T-helper 2 cell treated with Interferon-gamma antibody and Interleukin-4, amounts not matched to agents 5 μg/mL and 100 μg/mL, for 36 hours (primary cell): ENCODE measurements around the gene SETBP1.

ENCODE experiments used
- DNase-seq: peaks from one replicate; pipeline ENCODE4 v3.0.0; 2021; ENCODE audit warnings: low spot score
- H3K27ac Mint-ChIP-seq: one replicate; pipeline ENCODE4 v1.8.0; 2021; ENCODE audit warnings: mild to moderate bottlenecking, mixed read lengths
- H3K27me3 Mint-ChIP-seq: one replicate; pipeline ENCODE4 v1.8.0; 2021; ENCODE audit warnings: low read depth, mixed read lengths
- H3K36me3 Mint-ChIP-seq: one replicate; pipeline ENCODE4 v1.8.0; 2021; ENCODE audit warnings: low read depth, mixed read lengths
- H3K4me1 Mint-ChIP-seq: one replicate; pipeline ENCODE4 v1.8.0; 2021; ENCODE audit warnings: low read depth, mixed read lengths
- H3K4me3 Mint-ChIP-seq: one replicate; pipeline ENCODE4 v1.8.0; 2022; ENCODE audit warnings: mild to moderate bottlenecking, moderate library complexity, mixed read lengths
- H3K9me3 Mint-ChIP-seq: one replicate; pipeline ENCODE4 v1.8.0; 2021; ENCODE audit warnings: mixed read lengths

The SETBP1 gene

DNA sequence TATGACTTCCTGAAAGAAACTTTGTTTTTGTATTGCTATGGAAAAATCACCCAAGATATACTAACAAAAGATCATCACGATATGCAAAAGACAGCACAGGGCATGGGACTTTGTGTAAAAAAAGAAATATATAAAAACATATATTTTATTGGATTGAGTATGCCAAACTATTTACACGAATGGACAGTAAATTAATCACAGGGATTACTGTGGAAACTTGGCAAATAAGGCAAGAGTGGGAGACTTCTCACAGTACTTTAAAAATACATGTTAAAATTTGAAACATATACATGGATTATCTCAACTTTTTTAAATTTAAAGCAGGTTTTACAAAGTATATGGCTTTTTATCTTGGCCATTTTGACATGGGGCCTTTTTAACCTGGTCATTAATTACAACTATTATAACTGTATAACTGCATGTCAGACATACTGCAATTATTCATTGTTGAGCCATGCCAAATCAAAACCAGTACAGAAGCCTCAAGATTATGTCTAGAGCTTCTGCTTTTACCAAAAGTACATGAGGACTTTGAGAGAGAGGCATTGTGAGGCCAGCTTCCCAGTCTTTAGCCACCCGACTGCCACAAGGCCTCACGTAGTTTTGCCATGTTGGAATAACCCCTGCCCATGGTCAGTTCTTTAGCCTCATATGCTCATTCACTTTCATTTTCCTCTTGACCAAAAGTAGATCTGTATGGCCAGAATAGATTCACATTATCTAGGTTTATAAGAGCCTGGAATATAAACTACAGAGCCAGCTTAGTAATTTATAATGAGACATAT is 419.8 kb downstream of the SETBP1 start:
- Mint-ChIP-seq H3K4me1 (no peaks in the 10 kb centered on the region), H3K27ac (no peak overlapping the region), H3K4me3 (no peak overlapping the region), H3K9me3 (no peaks in the 10 kb centered on the region), H3K27me3 (peaks cover 3% of the 10 kb centered on the region), H3K36me3 (no peaks in the 10 kb centered on the region)
- no peak for DNase-seq

DNA sequence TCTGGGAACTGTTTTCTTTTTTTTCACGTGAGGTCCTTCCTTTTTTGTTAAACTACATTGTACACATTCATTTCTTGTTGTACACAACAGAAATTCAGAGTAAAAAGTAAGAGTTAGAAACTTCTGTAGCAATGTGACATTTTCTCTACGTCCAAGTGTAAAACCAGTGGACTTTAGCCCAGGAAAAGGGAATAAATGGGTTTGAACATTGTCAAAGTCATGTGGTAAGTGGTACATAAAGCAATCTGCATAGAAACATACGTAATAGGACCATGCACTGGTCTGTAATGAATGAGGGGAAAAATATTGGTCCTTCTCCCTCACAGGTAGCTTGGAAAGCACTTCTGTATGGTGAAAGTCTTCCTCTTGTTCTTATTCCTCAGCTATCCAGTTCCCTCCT is 421.4 kb downstream of the SETBP1 start:
- H3K9me3 Mint-ChIP-seq: no peaks in the 10 kb centered on the region
- no peaks in the 10 kb centered on the region for H3K36me3 Mint-ChIP-seq
- H3K4me3 Mint-ChIP-seq: no peak overlapping the region
- peaks cover 3% of the 10 kb centered on the region for H3K27me3 Mint-ChIP-seq
- no peaks in the 10 kb centered on the region for H3K4me1 Mint-ChIP-seq
- H3K27ac Mint-ChIP-seq: no peak overlapping the region
- no peak for DNase-seq

DNA sequence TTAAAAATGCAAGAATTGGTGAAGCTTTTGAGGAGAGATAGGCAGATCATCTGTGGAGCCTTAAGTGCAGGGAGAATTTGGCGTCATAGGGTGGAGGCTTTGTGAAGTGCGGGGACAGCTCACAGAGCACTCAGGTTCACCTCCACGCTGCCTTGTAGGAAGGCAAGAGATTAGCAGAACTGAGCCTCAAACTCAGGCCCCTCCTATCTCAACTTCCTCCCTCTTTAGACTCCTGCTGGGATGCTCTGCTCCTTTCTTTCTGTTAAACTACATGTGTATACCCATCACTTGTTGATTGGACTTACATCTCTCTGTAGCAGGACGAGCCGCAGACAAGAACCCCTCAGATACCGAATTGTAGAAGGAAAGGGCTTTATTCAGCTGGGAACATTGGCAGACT is 422.2 kb downstream of the SETBP1 start:
- Mint-ChIP-seq H3K36me3 (no peaks in the 10 kb centered on the region), H3K27ac (no peak overlapping the region), H3K4me3 (no peak overlapping the region)

DNA sequence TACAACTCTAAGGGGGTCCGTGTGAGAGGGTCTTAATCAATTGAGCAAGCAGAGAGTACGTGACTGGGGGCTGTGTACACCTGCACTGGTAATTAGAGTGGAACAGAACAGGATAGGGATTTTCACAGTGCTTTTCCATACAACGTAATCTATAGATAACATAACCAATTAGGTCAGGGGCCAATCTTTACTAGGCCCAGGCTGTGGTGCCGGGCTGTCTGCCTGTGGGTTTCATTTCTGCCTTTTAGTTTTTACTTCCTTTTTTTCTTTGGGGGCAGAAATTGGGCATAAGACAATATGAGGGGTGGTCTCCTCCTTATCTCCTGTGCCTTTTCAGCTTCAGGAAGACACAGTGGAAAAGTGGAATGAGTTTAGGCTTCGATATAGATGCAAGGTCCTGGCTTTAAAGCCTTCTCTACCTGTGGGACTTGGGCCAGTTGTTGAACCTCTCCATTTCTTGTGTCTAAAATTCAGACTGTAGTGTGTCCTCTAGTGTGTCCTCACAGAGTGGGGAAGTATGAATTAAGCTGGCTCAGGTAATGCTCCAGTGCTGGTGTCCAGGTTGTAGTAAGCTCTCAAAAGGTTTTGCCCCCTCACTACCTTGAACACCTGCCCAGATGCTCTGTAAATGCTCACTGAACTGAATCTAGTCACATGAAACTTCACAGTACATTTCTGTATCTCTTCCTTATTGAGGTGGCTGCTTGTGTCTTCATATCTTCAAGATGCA is 422.8 kb downstream of the SETBP1 start:
- no peak overlapping the region for H3K27ac Mint-ChIP-seq
- no peaks in the 10 kb centered on the region for H3K9me3 Mint-ChIP-seq
- H3K36me3 Mint-ChIP-seq: no peaks in the 10 kb centered on the region
- no peak overlapping the region for H3K4me3 Mint-ChIP-seq
- peaks cover 3% of the 10 kb centered on the region for H3K27me3 Mint-ChIP-seq
- H3K4me1 Mint-ChIP-seq: no peaks in the 10 kb centered on the region
- no peak for DNase-seq

More for the DNA sequence above, 422.2 kb downstream of the SETBP1 start:
- H3K27me3 Mint-ChIP-seq: peaks cover 3% of the 10 kb centered on the region
- no peaks in the 10 kb centered on the region for H3K9me3 Mint-ChIP-seq
- DNase-seq: no peak
- no peaks in the 10 kb centered on the region for H3K4me1 Mint-ChIP-seq

DNA sequence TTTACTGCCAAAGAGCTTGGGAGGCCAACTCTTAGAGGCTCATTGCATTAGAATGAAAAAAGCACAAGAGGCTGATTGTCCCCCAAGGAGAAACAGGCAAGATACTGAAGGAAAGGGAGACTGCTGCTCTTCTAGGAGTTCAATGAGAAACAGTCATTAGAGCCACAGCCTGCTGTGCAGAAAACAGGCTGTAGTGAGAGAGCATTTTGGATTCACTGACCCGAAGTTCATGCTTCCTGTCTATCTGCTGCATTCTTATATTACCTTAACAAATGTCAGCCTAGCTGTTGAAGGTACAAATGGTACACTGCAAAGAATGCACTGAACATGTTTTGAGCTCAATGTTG is 423.3 kb downstream of the SETBP1 start:
- DNase-seq: no peak
- H3K27me3 Mint-ChIP-seq: peaks cover 3% of the 10 kb centered on the region
- H3K9me3 Mint-ChIP-seq: no peaks in the 10 kb centered on the region
- H3K27ac Mint-ChIP-seq: no peak overlapping the region
- no peaks in the 10 kb centered on the region for H3K36me3 Mint-ChIP-seq
- H3K4me3 Mint-ChIP-seq: no peak overlapping the region
- H3K4me1 Mint-ChIP-seq: no peaks in the 10 kb centered on the region

DNA sequence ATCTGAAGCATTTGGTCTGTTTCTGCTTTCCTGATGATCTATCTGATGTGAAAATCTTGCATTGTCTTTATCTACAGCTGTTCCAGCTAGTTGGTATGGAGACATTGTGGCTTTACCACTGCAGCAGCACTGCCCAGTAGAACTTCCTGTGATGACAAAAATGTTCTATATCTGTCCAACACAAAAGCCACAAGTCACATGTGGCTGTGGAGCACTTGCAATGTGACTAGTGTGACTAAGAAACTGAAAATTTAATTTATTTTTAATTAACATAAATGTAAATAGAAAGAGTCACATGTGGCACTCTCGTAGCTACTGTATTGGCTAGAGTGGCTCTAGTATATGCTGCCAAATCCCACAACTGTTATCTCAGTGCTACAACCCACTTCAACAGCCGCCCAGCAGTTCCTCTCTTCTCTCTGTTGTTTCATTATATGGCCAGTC is 425.7 kb downstream of the SETBP1 start:
- DNase-seq: no peak
- no peaks in the 10 kb centered on the region for H3K9me3 Mint-ChIP-seq
- H3K4me1 Mint-ChIP-seq: no peaks in the 10 kb centered on the region
- no peak overlapping the region for H3K4me3 Mint-ChIP-seq
- H3K36me3 Mint-ChIP-seq: no peaks in the 10 kb centered on the region
- H3K27me3 Mint-ChIP-seq: peaks cover 3% of the 10 kb centered on the region
- H3K27ac Mint-ChIP-seq: no peak overlapping the region

DNA sequence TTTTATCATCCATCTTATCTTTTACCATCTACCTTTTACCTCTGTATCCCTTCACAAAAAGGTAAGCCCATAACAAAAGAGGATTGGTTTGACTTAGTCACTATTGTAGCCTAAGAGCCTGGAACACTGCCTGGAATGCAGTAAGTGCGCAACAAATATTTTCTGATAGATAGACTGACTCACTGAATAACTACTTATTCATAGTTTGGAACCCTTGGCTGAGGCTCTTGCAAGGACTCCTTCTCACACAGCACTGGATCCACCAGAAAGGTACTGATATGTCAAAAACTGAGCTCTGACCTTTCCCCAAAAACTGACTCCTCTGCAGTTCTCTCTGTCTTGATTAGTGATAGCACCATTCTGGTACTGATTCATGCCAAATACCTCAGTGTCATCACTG is 426.7 kb downstream of the SETBP1 start:
- DNase-seq: no peak
- Mint-ChIP-seq H3K27ac (no peak overlapping the region), H3K27me3 (peaks cover 3% of the 10 kb centered on the region), H3K4me3 (no peak overlapping the region), H3K4me1 (no peaks in the 10 kb centered on the region), H3K9me3 (no peaks in the 10 kb centered on the region), H3K36me3 (no peaks in the 10 kb centered on the region)

DNA sequence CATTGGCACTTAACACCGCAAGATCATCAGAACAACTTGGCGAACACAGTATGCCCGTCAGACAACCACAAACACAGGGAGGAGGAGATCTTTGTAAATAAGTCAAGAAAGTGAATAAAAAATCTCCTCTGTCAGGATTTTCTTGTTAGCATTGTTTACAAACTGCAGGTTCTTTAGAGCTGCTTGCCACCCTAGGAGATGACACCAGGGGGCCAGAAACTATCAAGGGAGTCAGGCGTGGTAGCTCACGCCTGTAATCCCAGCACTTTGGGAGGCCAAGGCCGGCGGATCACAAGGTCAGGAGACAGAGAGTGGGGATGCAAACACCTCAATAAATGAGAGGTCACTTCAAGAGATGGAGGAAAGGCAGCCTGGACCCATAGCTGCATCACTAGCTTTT is 428.1 kb downstream of the SETBP1 start:
- no peak for DNase-seq
- no peaks in the 10 kb centered on the region for H3K9me3 Mint-ChIP-seq
- no peaks in the 10 kb centered on the region for H3K36me3 Mint-ChIP-seq

DNA sequence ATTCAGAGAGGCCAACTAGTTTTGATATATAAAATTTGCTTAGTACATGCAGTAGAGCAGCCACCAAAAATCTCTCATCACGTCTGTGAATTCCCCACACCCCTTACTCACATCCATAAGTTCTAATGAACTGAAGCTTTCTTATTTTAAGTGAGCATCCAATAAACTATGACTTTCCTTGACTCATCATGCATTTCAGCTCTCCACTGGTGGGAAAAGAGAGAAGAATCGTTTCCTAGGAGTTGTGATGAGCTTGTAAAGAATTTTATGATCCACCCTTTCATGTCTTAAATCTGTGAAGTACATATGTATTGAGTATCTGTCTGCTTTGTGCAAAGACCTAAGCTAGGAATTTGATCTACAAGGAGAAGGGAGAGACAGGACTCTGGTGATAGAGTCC is 428.6 kb downstream of the SETBP1 start:
- Mint-ChIP-seq H3K27ac (no peak overlapping the region), H3K9me3 (no peaks in the 10 kb centered on the region), H3K27me3 (peaks cover 3% of the 10 kb centered on the region), H3K36me3 (no peaks in the 10 kb centered on the region), H3K4me3 (no peak overlapping the region), H3K4me1 (no peaks in the 10 kb centered on the region)
- DNase-seq: no peak

More for the DNA sequence above, 428.1 kb downstream of the SETBP1 start:
- Mint-ChIP-seq H3K4me1 (no peaks in the 10 kb centered on the region), H3K27me3 (peaks cover 3% of the 10 kb centered on the region), H3K4me3 (no peak overlapping the region), H3K27ac (no peak overlapping the region)

DNA sequence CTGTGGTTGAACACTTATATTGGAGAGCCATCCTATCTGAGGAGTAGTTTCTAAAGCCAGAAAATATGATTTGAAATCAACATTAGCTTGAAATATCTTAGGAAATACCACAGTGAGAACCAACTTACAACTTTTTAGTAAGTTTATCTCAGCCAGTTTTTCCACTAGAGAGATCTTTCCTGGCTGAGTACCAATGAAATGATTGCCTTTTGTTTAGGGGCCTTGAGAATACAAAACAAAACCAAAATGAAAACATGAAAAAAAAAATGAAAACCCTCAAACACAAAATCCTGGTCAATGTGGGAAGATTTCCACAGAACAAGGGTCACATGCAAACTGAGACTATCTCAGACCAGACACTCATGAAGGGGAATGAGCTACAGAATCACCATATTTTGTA is 429.0 kb downstream of the SETBP1 start:
- Mint-ChIP-seq H3K36me3 (no peaks in the 10 kb centered on the region), H3K27ac (no peak overlapping the region), H3K4me3 (no peak overlapping the region), H3K27me3 (peaks cover 3% of the 10 kb centered on the region), H3K9me3 (no peaks in the 10 kb centered on the region), H3K4me1 (no peaks in the 10 kb centered on the region)
- DNase-seq: no peak

DNA sequence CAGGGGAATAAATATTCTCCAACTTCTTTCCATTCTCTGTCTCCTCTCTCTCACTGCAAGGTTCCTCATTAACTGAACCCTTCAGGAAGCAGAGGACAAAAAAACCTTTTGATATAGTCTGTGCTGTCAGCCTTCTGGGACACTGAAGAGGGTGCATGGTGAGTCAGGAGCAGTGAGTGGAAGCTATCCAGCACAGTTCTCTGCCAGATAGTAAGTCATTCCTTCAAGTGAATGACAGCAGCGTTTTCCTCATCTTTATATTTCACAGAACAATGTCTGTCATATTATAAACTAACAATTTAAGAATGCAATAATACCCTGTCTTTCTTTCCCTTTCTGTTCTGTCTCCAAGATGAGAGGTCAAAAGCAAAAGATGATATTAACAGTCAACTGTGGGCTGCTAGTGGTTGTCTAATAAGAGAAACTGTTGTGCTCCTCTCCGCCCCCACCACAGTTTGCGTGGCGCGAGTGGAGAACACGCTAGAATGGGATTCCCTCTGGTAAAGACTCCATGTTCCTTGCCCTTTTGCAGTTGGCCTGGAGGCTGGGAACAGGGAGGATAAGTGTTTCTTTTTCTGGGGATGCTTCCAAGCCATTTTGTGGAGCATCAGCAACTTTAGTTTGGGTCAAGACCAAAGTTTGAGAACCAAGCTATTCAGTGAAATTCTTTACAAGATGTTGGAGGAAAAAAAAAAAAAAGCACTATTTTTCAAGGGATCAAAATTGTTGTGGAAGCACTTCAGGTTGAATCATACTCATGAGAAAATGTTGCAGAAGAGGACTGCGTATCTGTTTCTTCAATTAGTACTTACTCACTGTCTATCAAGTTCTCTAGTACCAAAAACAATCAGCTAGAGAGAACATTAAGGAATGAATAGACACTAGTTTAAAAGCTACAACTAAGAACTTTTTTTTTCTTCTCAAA is 430.2 kb downstream of the SETBP1 start:
- H3K27me3 Mint-ChIP-seq: no peaks in the 10 kb centered on the region
- no peak overlapping the region for H3K4me3 Mint-ChIP-seq
- no peaks in the 10 kb centered on the region for H3K36me3 Mint-ChIP-seq
- H3K27ac Mint-ChIP-seq: no peak overlapping the region
- DNase-seq: no peak
- H3K4me1 Mint-ChIP-seq: no peaks in the 10 kb centered on the region
- H3K9me3 Mint-ChIP-seq: no peaks in the 10 kb centered on the region

DNA sequence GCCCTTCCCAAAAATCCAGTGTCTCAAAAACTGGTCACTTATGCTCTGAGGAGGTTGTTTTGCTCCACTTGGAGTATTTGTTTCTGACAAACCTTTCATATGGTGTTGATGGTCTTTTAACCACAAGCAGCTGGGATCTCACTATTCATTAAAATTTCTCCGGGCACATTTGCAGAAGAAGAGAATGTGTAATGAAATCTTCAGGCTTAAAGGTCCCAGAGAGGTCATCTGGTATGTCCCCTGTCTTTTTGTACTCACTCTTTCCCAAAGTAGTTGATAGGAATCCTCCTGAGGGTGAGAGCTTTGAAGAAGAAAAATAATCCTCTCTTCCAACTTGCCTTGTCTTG is 430.8 kb downstream of the SETBP1 start:
- H3K4me1 Mint-ChIP-seq: no peaks in the 10 kb centered on the region
- no peaks in the 10 kb centered on the region for H3K36me3 Mint-ChIP-seq
- DNase-seq: no peak
- no peak overlapping the region for H3K27ac Mint-ChIP-seq
- H3K9me3 Mint-ChIP-seq: no peaks in the 10 kb centered on the region
- no peak overlapping the region for H3K4me3 Mint-ChIP-seq
- H3K27me3 Mint-ChIP-seq: no peaks in the 10 kb centered on the region

DNA sequence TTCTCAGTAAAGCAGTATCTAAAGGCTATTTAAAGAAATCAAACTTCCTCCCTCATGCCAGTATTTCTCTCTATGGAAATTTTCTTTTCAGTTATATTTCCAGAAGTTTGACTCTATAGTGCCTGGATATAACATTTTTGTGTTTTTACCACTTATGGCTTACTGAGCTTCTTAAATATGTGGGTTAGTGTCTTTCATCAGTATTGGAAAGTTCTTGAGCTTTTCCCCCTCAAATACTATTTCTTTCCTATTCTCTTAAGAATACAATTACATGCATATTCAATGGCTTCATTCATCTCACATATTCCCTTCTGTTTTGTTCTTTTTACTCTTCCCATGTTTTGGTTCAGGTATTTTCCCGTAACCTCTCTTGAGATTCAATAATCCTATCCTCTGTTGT is 432.0 kb downstream of the SETBP1 start:
- H3K4me3 Mint-ChIP-seq: no peak overlapping the region
- H3K36me3 Mint-ChIP-seq: no peaks in the 10 kb centered on the region
- H3K27me3 Mint-ChIP-seq: no peaks in the 10 kb centered on the region

DNA sequence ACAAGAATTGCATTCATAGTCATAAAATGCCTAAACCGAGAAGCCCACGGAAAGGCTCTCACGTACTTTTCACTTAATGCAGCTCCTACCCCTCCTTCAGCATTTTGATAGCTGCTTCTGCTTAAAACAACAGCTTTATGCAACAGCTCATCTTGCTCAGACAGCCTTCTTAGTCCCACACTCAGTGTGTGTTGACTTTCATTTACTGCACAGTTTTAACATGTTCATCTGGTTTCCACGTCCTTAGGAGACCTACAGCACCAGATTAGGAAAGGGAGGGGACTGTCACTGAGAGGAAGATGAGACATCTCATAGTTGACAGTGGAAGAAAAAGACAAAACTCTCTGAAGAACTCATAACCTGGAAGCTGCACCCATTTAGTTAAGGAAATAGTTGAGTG is 435.4 kb downstream of the SETBP1 start:
- no peak for DNase-seq
- Mint-ChIP-seq H3K27me3 (no peaks in the 10 kb centered on the region), H3K27ac (no peak overlapping the region), H3K4me3 (no peak overlapping the region), H3K36me3 (no peaks in the 10 kb centered on the region), H3K9me3 (no peaks in the 10 kb centered on the region), H3K4me1 (no peaks in the 10 kb centered on the region)

More for the DNA sequence above, 432.0 kb downstream of the SETBP1 start:
- no peaks in the 10 kb centered on the region for H3K9me3 Mint-ChIP-seq
- H3K27ac Mint-ChIP-seq: no peak overlapping the region
- H3K4me1 Mint-ChIP-seq: no peaks in the 10 kb centered on the region
- DNase-seq: no peak
